Keratinocyte (primary cell): ENCODE results near the gene SHC3.

Source experiments
- CTCF ChIP-seq, 3 experiments: IDR thresholded peaks in 1 of 3; conservative IDR thresholded peaks in 1 of 3; optimal IDR thresholded peaks in 1 of 3; 2 replicates in 2 of 3; 3 replicates in 1 of 3; pipeline versions ENCODE3 to v1.5.1; 2011; ENCODE audit warnings: low read length in 3 of 3, mild to moderate bottlenecking in 3 of 3, moderate library complexity in 2 of 3, control low read depth in 1 of 3, inconsistent platforms in 1 of 3; ENCODE audit not compliant: insufficient read depth in 2 of 3; ENCODE audit errors: extremely low read depth in 1 of 3
- EZH2 ChIP-seq: IDR thresholded peaks from one replicate; pipeline ENCODE4 v1.6.1; 2012; ENCODE audit warnings: inconsistent platforms, mild to moderate bottlenecking, low read length, moderate library complexity

GRCh38 chr9:89225991-89226471, 47.4 kb upstream of the SHC3 start:
- TF ChIP-seq CTCF (optimal IDR thresholded peaks at IDR 0.05 in 1 of 3, IDR thresholded peaks at IDR 0.05 in 1 of 3, conservative IDR thresholded peaks at IDR 0.05 in 1 of 3; ENCODE audit: extremely low read depth in 1 of 3, insufficient read depth in 2 of 3, low read length in 3 of 3) (no peak), EZH2 (no peak)
